RWPE2 (cell line): ENCODE data around the gene TRIM15.

Experiments used
- ATAC-seq: fragments of 200-7000 bp; cut with Tn5 transposase; 3 replicates; pipeline ENCODE4 v1.9.1; 2021; ENCODE audit warnings: low read depth
- DNase-seq: peaks from one replicate; pipeline ENCODE4 v3.0.0-alpha.2; 2020; ENCODE audit warnings: low spot score
- H3K27ac ChIP-seq: fragments of 450-650 bp; 2 replicates; pipeline ENCODE4 v1.5.1; 2017; ENCODE audit warnings: mild to moderate bottlenecking; ENCODE audit not compliant: poor library complexity, severe bottlenecking
- H3K27me3 ChIP-seq: fragments of 250-450 bp; sonication (Bioruptor Pico); 2 replicates; pipeline ENCODE4 v1.5.1; 2021; ENCODE audit warnings: mild to moderate bottlenecking, moderate library complexity; ENCODE audit not compliant: insufficient read depth, poor library complexity, severe bottlenecking
- H3K36me3 ChIP-seq: fragments of 250-450 bp; sonication (Bioruptor Pico); 2 replicates; pipeline ENCODE4 v1.5.1; 2020; ENCODE audit warnings: low read depth, mild to moderate bottlenecking, moderate library complexity
- H3K4me1 ChIP-seq: fragments of 250-450 bp; sonication (Bioruptor Pico); 2 replicates; pipeline ENCODE4 v1.5.1; 2021; ENCODE audit warnings: mild to moderate bottlenecking, moderate library complexity; ENCODE audit not compliant: insufficient read depth, poor library complexity, severe bottlenecking
- H3K4me3 ChIP-seq: fragments of 250-450 bp; sonication (Bioruptor Pico); 2 replicates; pipeline ENCODE4 v1.5.1; 2021; ENCODE audit warnings: mild to moderate bottlenecking, moderate library complexity; ENCODE audit not compliant: severe bottlenecking
- H3K9me3 ChIP-seq: fragments of 250-450 bp; sonication (Bioruptor Pico); 2 replicates; pipeline ENCODE4 v1.5.1; 2021; ENCODE audit warnings: mild to moderate bottlenecking, moderate library complexity; ENCODE audit not compliant: severe bottlenecking
- CTCF ChIP-seq: fragments of 450-650 bp; IDR thresholded peaks from one replicate; pipeline ENCODE4 v1.5.1; 2017; ENCODE audit warnings: mild to moderate bottlenecking, moderate library complexity; ENCODE audit not compliant: poor library complexity, severe bottlenecking

TRIM15 gene

GRCh38 chr6:30145818-30146217, 17.5 kb upstream of the TRIM15 start:
- ATAC-seq (no peak), DNase-seq (no peak)
- Histone ChIP-seq H3K9me3 (no peaks in the 10 kb centered on the region), H3K27ac (no peak overlapping the region), H3K36me3 (no peaks in the 10 kb centered on the region), H3K27me3 (no peaks in the 10 kb centered on the region), H3K4me3 (no peak overlapping the region), H3K4me1 (no peaks in the 10 kb centered on the region)
- TF ChIP-seq CTCF = no peak

- Histone ChIP-seq H3K4me3 (no peak overlapping the region), H3K9me3 (no peaks in the 10 kb centered on the region), H3K36me3 (no peaks in the 10 kb centered on the region), H3K27me3 (no peaks in the 10 kb centered on the region), H3K4me1 (no peaks in the 10 kb centered on the region), H3K27ac (no peak overlapping the region)
- TF ChIP-seq CTCF = no peak
- no peak for DNase-seq
- ATAC-seq = no peak
Observed at GRCh38 chr6:30147096-30147495, 16.2 kb upstream of the TRIM15 start.

- H3K27me3 ChIP-seq = no peaks in the 10 kb centered on the region
- DNase-seq = no peak
- peak; percentile 9 for TF ChIP-seq CTCF
- H3K36me3 ChIP-seq = no peaks in the 10 kb centered on the region
- H3K4me3 ChIP-seq = no peak overlapping the region
- no peak overlapping the region for H3K27ac ChIP-seq
- no peak for ATAC-seq
- H3K9me3 ChIP-seq = no peaks in the 10 kb centered on the region
- H3K4me1 ChIP-seq = no peaks in the 10 kb centered on the region
Observed at GRCh38 chr6:30149234-30149633, 14.1 kb upstream of the TRIM15 start.

DNA sequence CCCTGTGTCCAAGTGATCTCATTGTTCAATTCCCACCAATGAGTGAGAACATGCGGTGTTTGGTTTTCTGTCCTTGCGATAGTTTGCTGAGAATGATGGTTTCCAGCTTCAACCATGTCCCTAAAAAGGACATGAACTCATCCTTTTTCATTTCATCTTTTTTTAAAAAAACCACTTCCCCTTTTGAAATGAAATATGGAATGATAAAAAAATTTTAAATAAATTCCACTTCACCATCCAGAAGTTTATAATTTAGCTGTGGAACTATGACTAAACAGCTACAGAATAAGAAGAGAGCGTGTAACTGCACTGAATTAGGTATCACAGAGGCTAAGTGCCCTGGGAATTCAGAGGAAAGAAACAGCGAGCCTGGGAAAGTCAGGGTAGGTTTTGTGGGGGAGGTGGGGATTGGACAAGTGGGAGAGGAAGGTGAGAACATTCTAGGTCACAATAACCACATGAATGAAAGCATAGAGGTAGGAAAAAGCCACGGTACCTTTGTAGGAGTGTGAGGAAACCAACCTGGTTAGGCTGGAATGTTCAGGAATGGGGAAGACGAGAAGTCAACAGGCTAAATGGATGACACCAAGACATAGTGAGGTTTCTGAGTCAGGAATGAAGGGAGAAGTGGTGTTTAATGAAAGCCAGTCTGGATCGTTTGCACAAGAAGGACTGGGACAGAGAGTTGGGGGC, 13.3 kb upstream of the TRIM15 start:
- Histone ChIP-seq H3K27me3 (no peaks in the 10 kb centered on the region), H3K4me3 (no peak overlapping the region), H3K9me3 (no peaks in the 10 kb centered on the region), H3K36me3 (no peaks in the 10 kb centered on the region), H3K4me1 (peaks cover 7% of the 10 kb centered on the region), H3K27ac (no peak overlapping the region)
- no peak for ATAC-seq
- no peak for TF ChIP-seq CTCF
- no peak for DNase-seq

- Histone ChIP-seq H3K27ac (no peak overlapping the region), H3K27me3 (no peaks in the 10 kb centered on the region), H3K4me3 (no peak overlapping the region), H3K9me3 (no peaks in the 10 kb centered on the region), H3K4me1 (peaks cover 15% of the 10 kb centered on the region), H3K36me3 (no peaks in the 10 kb centered on the region)
- TF ChIP-seq CTCF = no peak
- DNase-seq (no peak), ATAC-seq (no peak)
Observed at GRCh38 chr6:30150671-30151395, 12.5 kb upstream of the TRIM15 start.
